Subcutaneous preadipocyte (primary cell): ENCODE data around the gene IMPACT. TPM values are rescaled to one million over a fixed set of nuclear protein-coding genes. Genes with fewer than 3 reads are reported as not detected.

Experiments used
- small RNA-seq: library from RNA; depleted of rRNA; stranded (forward); fragments of <200 nt; gene quantifications from one replicate; pipeline ENCODE3, GENCODE V24; 2012
- total RNA-seq: library from RNA; depleted of rRNA; stranded (reverse); fragments of >200 nt; gene quantifications from 2 replicates; pipeline ENCODE4 v1.2.3, GENCODE V29; 2012

The IMPACT gene
- total RNA-seq: 23.1 and 24.6 TPM in 2 replicates

GRCh38 chr18:24426398-24427294 is at the start of gene IMPACT:
Gene IMPACT, plus strand, starts transcription at chr18:24426670. Its CDS starts 87 bp downstream, at chr18:24426757.

GRCh38 chr18:24397694-24398368 is 28.6 kb upstream of the IMPACT start, which contains the start of gene OSBPL1A:
Gene OSBPL1A, minus strand, starts transcription at chr18:24397824. Its CDS starts 20,291 bp downstream, at chr18:24377533.

GRCh38 chr18:24460388-24460787 is 33.9 kb downstream of the IMPACT start, which contains the start of gene HRH4:
Gene HRH4, plus strand, starts transcription at chr18:24460637. Its CDS starts 92 bp downstream, at chr18:24460729.

Small RNA genes within 50 kb of the gene (small RNA-seq; reads per million reads assigned to genes)
- gene RF00019: not detected

Other genes with a start within 250 kb of the IMPACT start
- gene OSBPL1A, start 28.8 kb upstream of the IMPACT start, total RNA-seq: 46.1 and 48.1 TPM in 2 replicates
- under 0.01 TPM in 1 of 2 replicates, not detected in the other for gene HRH4, start 34.0 kb downstream of the IMPACT start, total RNA-seq